ENCODE data around the gene BDKRB1.

DNA sequence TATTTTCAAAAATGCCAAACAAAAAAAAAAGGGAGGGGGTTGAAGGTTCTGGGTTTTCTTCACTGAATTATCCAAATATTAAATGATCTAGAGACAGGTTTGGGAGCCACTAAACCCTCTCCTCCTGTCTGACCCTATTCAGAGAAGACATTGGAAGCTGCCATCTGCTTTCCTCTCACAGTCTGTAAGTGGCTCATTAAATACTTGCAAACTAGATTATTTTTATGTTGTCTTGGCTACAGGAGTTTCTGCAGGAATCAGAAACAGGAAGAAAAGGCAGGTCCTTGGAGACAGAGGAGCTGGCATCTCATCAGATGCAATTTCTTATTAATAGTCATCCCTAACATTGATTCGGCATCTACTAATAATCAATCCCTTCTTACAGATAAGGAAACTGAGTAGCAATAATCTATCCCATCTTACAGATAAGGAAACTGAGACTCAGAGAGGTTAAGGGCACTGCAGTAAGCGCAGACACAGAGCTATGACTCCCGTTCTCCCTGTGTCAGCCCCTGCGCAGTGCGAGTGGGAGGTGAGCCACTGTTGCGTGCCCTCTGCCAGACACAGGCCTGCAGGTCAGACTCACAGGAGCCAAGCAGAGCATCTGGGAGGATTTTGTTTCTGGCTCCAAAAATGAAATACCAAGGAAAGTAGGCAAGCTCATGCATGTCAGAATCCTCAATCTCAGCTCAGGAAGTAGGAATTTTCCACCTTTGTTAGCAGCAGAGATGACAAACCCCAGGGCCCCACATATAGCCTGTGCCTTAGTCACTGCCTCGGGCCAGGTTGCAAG, 40.4 kb upstream of the BDKRB1 start:
- TF ChIP-seq, protein P1, sequence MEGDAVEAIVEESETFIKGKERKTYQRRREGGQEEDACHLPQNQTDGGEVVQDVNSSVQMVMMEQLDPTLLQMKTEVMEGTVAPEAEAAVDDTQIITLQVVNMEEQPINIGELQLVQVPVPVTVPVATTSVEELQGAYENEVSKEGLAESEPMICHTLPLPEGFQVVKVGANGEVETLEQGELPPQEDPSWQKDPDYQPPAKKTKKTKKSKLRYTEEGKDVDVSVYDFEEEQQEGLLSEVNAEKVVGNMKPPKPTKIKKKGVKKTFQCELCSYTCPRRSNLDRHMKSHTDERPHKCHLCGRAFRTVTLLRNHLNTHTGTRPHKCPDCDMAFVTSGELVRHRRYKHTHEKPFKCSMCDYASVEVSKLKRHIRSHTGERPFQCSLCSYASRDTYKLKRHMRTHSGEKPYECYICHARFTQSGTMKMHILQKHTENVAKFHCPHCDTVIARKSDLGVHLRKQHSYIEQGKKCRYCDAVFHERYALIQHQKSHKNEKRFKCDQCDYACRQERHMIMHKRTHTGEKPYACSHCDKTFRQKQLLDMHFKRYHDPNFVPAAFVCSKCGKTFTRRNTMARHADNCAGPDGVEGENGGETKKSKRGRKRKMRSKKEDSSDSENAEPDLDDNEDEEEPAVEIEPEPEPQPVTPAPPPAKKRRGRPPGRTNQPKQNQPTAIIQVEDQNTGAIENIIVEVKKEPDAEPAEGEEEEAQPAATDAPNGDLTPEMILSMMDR (IDR thresholded peaks at IDR 0.05 in 8 of 11, conservative IDR thresholded peaks at IDR 0.05 in 3 of 11), result no peak
- TF ChIP-seq POLR2A (IDR thresholded peaks at IDR 0.05) (no peak), POLR2AphosphoS5 (IDR thresholded peaks at IDR 0.05) (no peak)
